BLaER1 (cell line): ENCODE data around the gene ACRBP.

Experiments used
- H3K27ac ChIP-seq: shearing (Covaris generic); formaldehyde crosslinking; 2 replicates; pipeline ENCODE4 v1.8.1; 2022
- H3K27me3 ChIP-seq: shearing (Covaris generic); formaldehyde crosslinking; 2 replicates; pipeline ENCODE4 v1.8.1; 2022
- H3K36me3 ChIP-seq: shearing (Covaris generic); formaldehyde crosslinking; 2 replicates; pipeline ENCODE4 v1.8.1; 2022
- H3K4me1 ChIP-seq: shearing (Covaris generic); formaldehyde crosslinking; 2 replicates; pipeline ENCODE4 v1.8.1; 2022
- H3K4me2 ChIP-seq: shearing (Covaris generic); formaldehyde crosslinking; 2 replicates; pipeline ENCODE4 v1.8.1; 2022
- H3K4me3 ChIP-seq: shearing (Covaris generic); formaldehyde crosslinking; 2 replicates; pipeline ENCODE4 v1.8.1; 2022
- H3K9ac ChIP-seq: shearing (Covaris generic); formaldehyde crosslinking; 2 replicates; pipeline ENCODE4 v1.8.1; 2022
- H3K9me3 ChIP-seq: shearing (Covaris generic); formaldehyde crosslinking; 2 replicates; pipeline ENCODE4 v1.8.1; 2022
- H4K20me1 ChIP-seq: shearing (Covaris generic); formaldehyde crosslinking; 2 replicates; pipeline ENCODE4 v1.8.1; 2022
- Cebpa-rat ChIP-seq: shearing (Covaris generic); IDR thresholded peaks from 2 replicates; pipeline ENCODE4 v1.8.1; 2022

Gene ACRBP

GRCh38 chr12:6684609-6685008 is 37.4 kb upstream of the ACRBP start:
- Histone ChIP-seq H3K9ac (no peak overlapping the region), H4K20me1 (peaks cover 82% of the 10 kb centered on the region), H3K4me2 (peak overlapping the region; percentile 96; the same call in 1 of the 2 replicates), H3K4me3 (no peak overlapping the region), H3K27ac (no peak overlapping the region), H3K36me3 (peaks cover 65% of the 10 kb centered on the region), H3K9me3 (no peaks in the 10 kb centered on the region), H3K4me1 (peaks cover 42% of the 10 kb centered on the region), H3K27me3 (no peaks in the 10 kb centered on the region)
- TF ChIP-seq Cebpa-rat, result no peak

DNA sequence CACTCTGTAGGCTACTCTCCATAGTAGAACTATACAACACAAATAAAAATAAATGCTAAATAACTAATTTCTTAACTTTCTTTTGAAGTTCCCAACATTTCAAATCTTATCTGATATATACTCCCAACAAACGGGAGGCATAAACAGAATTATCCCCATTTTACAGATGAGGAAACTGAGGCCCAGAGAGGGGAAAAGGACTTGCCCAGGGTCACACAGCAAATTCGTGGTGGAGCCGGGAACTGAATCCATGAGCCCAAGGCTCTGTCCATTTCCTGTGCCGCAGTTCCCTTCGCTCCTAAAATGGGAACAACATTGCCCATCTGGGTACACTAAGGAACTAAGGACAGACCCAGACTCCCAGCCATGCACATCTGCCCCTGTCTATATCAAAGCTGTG is 29.7 kb upstream of the ACRBP start:
- Histone ChIP-seq H4K20me1 (peaks cover 36% of the 10 kb centered on the region), H3K27me3 (no peaks in the 10 kb centered on the region), H3K4me2 (no peak overlapping the region), H3K9me3 (no peaks in the 10 kb centered on the region), H3K9ac (no peak overlapping the region), H3K36me3 (peaks cover 100% of the 10 kb centered on the region), H3K4me1 (no peaks in the 10 kb centered on the region), H3K27ac (no peak overlapping the region), H3K4me3 (no peak overlapping the region)
- no peak for TF ChIP-seq Cebpa-rat

DNA sequence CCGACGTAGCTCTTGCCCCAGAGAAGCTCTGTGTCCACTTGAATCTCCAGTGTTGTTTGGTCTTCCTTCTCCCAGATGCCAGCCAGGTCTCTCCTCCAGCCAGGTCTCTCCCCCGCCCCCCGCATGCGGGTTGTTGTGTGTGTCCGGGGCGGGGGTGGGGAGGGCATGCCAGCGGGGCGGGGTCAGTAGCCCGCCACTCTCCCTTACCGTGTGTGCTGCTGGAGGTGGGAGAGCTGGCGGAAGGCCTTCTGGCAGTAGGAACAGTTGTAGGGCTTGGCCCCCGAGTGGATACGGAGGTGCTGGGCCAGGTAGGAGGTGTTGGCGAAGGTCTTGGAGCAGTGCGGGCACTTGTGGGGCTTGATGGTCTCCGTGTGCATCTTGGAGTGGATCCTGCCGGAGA is 24.9 kb upstream of the ACRBP start:
- no peak overlapping the region for H3K9ac ChIP-seq
- H3K27ac ChIP-seq, result no peak overlapping the region
- H3K27me3 ChIP-seq, result no peaks in the 10 kb centered on the region
- H4K20me1 ChIP-seq, result 0 out of 2 replicates have a peak, but pooled peaks cover 2% of the 10 kb centered on the region
- peaks cover 100% of the 10 kb centered on the region for H3K36me3 ChIP-seq
- no peak overlapping the region for H3K4me2 ChIP-seq
- no peak overlapping the region for H3K4me3 ChIP-seq
- H3K4me1 ChIP-seq, result no peaks in the 10 kb centered on the region
- TF ChIP-seq Cebpa-rat, result no peak
- no peaks in the 10 kb centered on the region for H3K9me3 ChIP-seq

- Histone ChIP-seq H3K36me3 (peaks cover 72% of the 10 kb centered on the region), H3K27ac (no peak overlapping the region), H4K20me1 (no peaks in the 10 kb centered on the region), H3K4me1 (0 out of 2 replicates have a peak, but pooled peaks cover 9% of the 10 kb centered on the region), H3K4me2 (no peak overlapping the region), H3K9ac (no peak overlapping the region), H3K27me3 (no peaks in the 10 kb centered on the region), H3K4me3 (no peak overlapping the region), H3K9me3 (no peaks in the 10 kb centered on the region)
- TF ChIP-seq Cebpa-rat, result no peak
These were observed 20.5 kb upstream of the ACRBP start for GRCh38 chr12:6667559-6668210.

- no peak overlapping the region for H3K4me2 ChIP-seq
- no peak overlapping the region for H3K27ac ChIP-seq
- H3K27me3 ChIP-seq, result no peaks in the 10 kb centered on the region
- H3K9ac ChIP-seq, result no peak overlapping the region
- H3K4me1 ChIP-seq, result peaks cover 22% of the 10 kb centered on the region
- H3K9me3 ChIP-seq, result no peaks in the 10 kb centered on the region
- H4K20me1 ChIP-seq, result no peaks in the 10 kb centered on the region
- no peak for TF ChIP-seq Cebpa-rat
- H3K4me3 ChIP-seq, result no peak overlapping the region
- H3K36me3 ChIP-seq, result peaks cover 58% of the 10 kb centered on the region
These were observed 19.0 kb upstream of the ACRBP start for GRCh38 chr12:6666211-6666610.

GRCh38 chr12:6664902-6665301 is 17.7 kb upstream of the ACRBP start:
- H3K27ac ChIP-seq, result no peak overlapping the region
- no peaks in the 10 kb centered on the region for H3K27me3 ChIP-seq
- H4K20me1 ChIP-seq, result no peaks in the 10 kb centered on the region
- H3K4me2 ChIP-seq, result no peak overlapping the region
- H3K36me3 ChIP-seq, result peaks cover 44% of the 10 kb centered on the region
- no peak overlapping the region for H3K4me3 ChIP-seq
- no peak for TF ChIP-seq Cebpa-rat
- peaks cover 22% of the 10 kb centered on the region for H3K4me1 ChIP-seq
- no peak overlapping the region for H3K9ac ChIP-seq
- no peaks in the 10 kb centered on the region for H3K9me3 ChIP-seq

- peak within 1 kb of the TSS; percentile 78 for H3K9ac ChIP-seq
- no peaks in the 10 kb centered on the region for H4K20me1 ChIP-seq
- no peaks in the 10 kb centered on the region for H3K27me3 ChIP-seq
- H3K4me3 ChIP-seq, result peak within 1 kb of the TSS; percentile 80
- H3K27ac ChIP-seq, result peak within 1 kb of the TSS; percentile 71
- H3K36me3 ChIP-seq, result peaks cover 42% of the 10 kb centered on the region
- peaks cover 26% of the 10 kb centered on the region for H3K4me1 ChIP-seq
- H3K9me3 ChIP-seq, result no peaks in the 10 kb centered on the region
- H3K4me2 ChIP-seq, result peak within 1 kb of the TSS; percentile 75
- peak; percentile 66; the same call in 1 of the 2 replicates for TF ChIP-seq Cebpa-rat
These were observed 15.9 kb upstream of the ACRBP start, which contains the start of gene ING4 for GRCh38 chr12:6662906-6663742. Gene ING4 (minus strand): TSS chr12:6663119. CDS start chr12:6663101, 18 bp downstream.

GRCh38 chr12:6662602-6662905 is 15.3 kb upstream of the ACRBP start:
- no peaks in the 10 kb centered on the region for H4K20me1 ChIP-seq
- peak overlapping the region; percentile 78 for H3K9ac ChIP-seq
- H3K9me3 ChIP-seq, result no peaks in the 10 kb centered on the region
- peak overlapping the region; percentile 80 for H3K4me3 ChIP-seq
- peaks cover 26% of the 10 kb centered on the region for H3K4me1 ChIP-seq
- H3K27me3 ChIP-seq, result no peaks in the 10 kb centered on the region
- peak overlapping the region; percentile 71 for H3K27ac ChIP-seq
- no peak for TF ChIP-seq Cebpa-rat
- peaks cover 41% of the 10 kb centered on the region for H3K36me3 ChIP-seq
- peak overlapping the region; percentile 75 for H3K4me2 ChIP-seq

DNA sequence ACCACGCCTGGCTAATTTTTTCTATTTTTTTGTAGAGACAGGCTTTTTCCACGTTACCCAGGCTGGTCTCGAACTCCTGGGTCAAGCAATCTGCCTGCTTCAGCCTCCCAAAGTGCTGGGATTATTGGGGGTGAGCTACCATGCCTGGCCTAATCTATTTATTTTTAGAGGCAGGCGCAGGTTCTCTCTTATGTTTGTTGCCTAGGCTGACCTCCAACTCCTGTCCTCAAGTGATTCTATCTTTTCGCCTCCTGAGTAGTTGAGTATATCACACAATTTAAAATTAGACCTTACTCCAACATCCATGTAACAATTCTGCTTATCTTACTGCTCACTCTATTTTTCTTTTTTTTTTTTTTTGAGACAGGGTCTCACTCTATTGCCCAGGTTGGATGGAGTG is 6.8 kb upstream of the ACRBP start:
- peaks cover 97% of the 10 kb centered on the region for H3K36me3 ChIP-seq
- no peak overlapping the region for H3K4me3 ChIP-seq
- H3K27ac ChIP-seq, result no peak overlapping the region
- H3K27me3 ChIP-seq, result no peaks in the 10 kb centered on the region
- no peaks in the 10 kb centered on the region for H4K20me1 ChIP-seq
- no peaks in the 10 kb centered on the region for H3K4me1 ChIP-seq
- H3K9me3 ChIP-seq, result no peaks in the 10 kb centered on the region
- TF ChIP-seq Cebpa-rat, result no peak
- H3K9ac ChIP-seq, result 0 out of 2 replicates have a peak overlapping the region, but pooled peaks have one; percentile 29
- no peak overlapping the region for H3K4me2 ChIP-seq

DNA sequence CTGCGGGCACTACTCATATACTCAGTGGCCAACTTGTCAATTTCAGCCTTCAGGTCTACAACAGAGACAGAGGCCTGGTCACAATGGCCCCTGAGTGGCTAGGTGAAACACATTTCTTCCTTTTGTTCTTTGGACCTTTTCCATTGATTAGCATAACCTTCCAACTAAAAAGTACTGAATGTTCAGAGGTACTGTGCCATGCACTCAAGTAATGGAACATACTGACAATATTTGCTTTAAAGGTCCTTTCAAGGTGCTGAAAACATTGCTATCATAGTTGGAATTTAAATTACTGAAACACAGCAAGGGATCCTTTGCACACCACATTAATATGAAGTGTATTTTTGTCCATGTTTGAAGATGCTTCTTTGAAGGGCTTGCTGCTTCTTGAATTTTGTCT is 6.1 kb upstream of the ACRBP start:
- no peaks in the 10 kb centered on the region for H3K4me1 ChIP-seq
- H3K9ac ChIP-seq, result 0 out of 2 replicates have a peak overlapping the region, but pooled peaks have one; percentile 29
- no peaks in the 10 kb centered on the region for H4K20me1 ChIP-seq
- H3K4me2 ChIP-seq, result no peak overlapping the region
- peaks cover 97% of the 10 kb centered on the region for H3K36me3 ChIP-seq
- H3K27ac ChIP-seq, result no peak overlapping the region
- no peaks in the 10 kb centered on the region for H3K9me3 ChIP-seq
- no peak overlapping the region for H3K4me3 ChIP-seq
- H3K27me3 ChIP-seq, result no peaks in the 10 kb centered on the region
- TF ChIP-seq Cebpa-rat, result no peak
